Stomach (tissue), 9 donors: ENCODE results near the gene PSMD10. TPM values are rescaled to one million over a fixed set of nuclear protein-coding genes. Genes with fewer than 3 reads are reported as not detected.

Experiments
- DNase-seq, 2 donors: peaks; one replicate each; pipeline versions ENCODE4 v3.0.0 to v3.0.0-alpha.2; 2013 to 2019
- H3K27ac ChIP-seq, 5 donors: fragments of 200-600 bp in 4 of 5; sonication (generic) in 4 of 5; one replicate each; pipeline ENCODE4 v1.5.1; 2013 to 2019; ENCODE audit warnings: mild to moderate bottlenecking in 1 of 5, moderate library complexity in 1 of 5
- H3K27me3 ChIP-seq, 3 donors: fragments of 200-600 bp; sonication (generic); one replicate each; pipeline ENCODE4 v1.5.1; 2017 to 2019; ENCODE audit warnings: mixed run types in 1 of 3
- H3K36me3 ChIP-seq, 4 donors: fragments of 200-600 bp; sonication (generic); 1 replicate in 3 of 4; 2 replicates in 1 of 4; pipeline ENCODE4 v1.5.1; 2016 to 2019
- H3K4me1 ChIP-seq, 4 donors: fragments of 200-600 bp; sonication (generic); one replicate each; pipeline ENCODE4 v1.5.1; 2016 to 2019
- H3K4me3 ChIP-seq, 4 donors: fragments of 200-600 bp; sonication (generic) in 3 of 4; one replicate each; pipeline ENCODE4 v1.5.1; 2016 to 2019; ENCODE audit warnings: mild to moderate bottlenecking in 1 of 4
- H3K9me3 ChIP-seq, 4 donors: fragments of 200-600 bp; sonication (generic); one replicate each; pipeline ENCODE4 v1.5.1; 2016 to 2019
- CTCF ChIP-seq, 7 experiments: fragments of 450-650 bp in 4 of 7; fragments of 200-600 bp in 3 of 7; sonication (generic) in 3 of 7; IDR thresholded peaks; one replicate each; pipeline ENCODE4 v1.5.1; 2016 to 2019; ENCODE audit warnings: antibody characterized with exemption in 7 of 7, control low read depth in 2 of 7, mild to moderate bottlenecking in 1 of 7
- EP300 ChIP-seq: sonication (generic); formaldehyde crosslinking; IDR thresholded peaks from one replicate; pipeline ENCODE4 v1.6.1; 2017; ENCODE audit warnings: antibody characterized with exemption
- POLR2A ChIP-seq, 4 donors: fragments of 450-650 bp; IDR thresholded peaks; one replicate each; pipeline ENCODE4 v1.6.1; 2016; ENCODE audit warnings: antibody characterized with exemption in 4 of 4, control low read depth in 2 of 4, mild to moderate bottlenecking in 1 of 4, moderate library complexity in 1 of 4
- POLR2AphosphoS5 ChIP-seq, 3 donors: sonication (generic); formaldehyde crosslinking; IDR thresholded peaks; one replicate each; pipeline ENCODE4 v1.6.1; 2016; ENCODE audit warnings: antibody characterized with exemption in 3 of 3
- whole genome bisulfite sequencing, 5 donors: extraction: QIAGEN DNeasy Blood & Tissue Kit in 3 of 5; methylation state at CpG; one replicate each; pipeline versions ENCODE4 v1.1.5 to v1.1.7; 2013 to 2018; 5-methylcytosine and 5-hydroxymethylcytosine counted together
- intact Hi-C: fragments of 100-400 bp; cut with DNase I; formaldehyde crosslinking; loops from one replicate; pipeline ENCODE4 v1.15.1; 2023; ENCODE audit warnings: low total_unique reads
- polyA plus RNA-seq, 3 donors: library from polyadenylated mRNA; stranded (reverse); fragments of 200-250 nt; gene quantifications; one replicate each; pipeline ENCODE4 v1.2.3, GENCODE V29; 2013
- total RNA-seq, 5 donors: library from RNA; depleted of rRNA; stranded (reverse); fragments of >200 nt; gene quantifications; one replicate each; pipeline versions ENCODE4 v1.1.0 to v1.2.3, GENCODE V29; 2014 to 2016
- donor health status: healthy with polysubstance abuse.
- donor health status: Bipolar disorder and iron deficiency.
- donor health status: healthy.

Gene PSMD10
- total and polyA plus RNA-seq, 8 donors: 10.4 to 65.7 (median 25.4) TPM; not detected in 1

DNA sequence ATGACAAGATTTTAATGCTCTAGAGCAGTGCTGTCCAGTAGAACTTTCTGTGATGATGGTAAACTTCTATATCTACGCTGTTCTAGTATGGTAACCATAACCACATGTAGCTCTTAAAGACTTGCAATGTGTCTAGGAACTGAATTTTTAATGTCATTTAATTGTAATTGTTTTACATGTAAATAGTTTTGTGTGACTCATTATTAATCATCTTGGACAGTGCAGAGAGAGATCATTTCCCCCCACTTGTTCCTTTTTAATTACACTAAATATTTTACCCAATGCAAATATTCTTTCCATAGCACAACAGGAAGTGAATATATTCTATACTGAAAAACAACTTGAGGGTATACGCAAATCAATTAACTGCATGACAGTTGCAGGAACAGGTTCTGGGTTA, 6.0 kb upstream of the PSMD10 start:
- no peak for DNase-seq
- Histone ChIP-seq H3K9me3 (no peaks in the 10 kb centered on the region), H3K4me3 (no peak overlapping the region), H3K36me3 (no peaks in the 10 kb centered on the region), H3K27ac (no peak overlapping the region), H3K4me1 (peaks cover 0 to 4% (median under 1%) of the 10 kb centered on the region in 4 donors), H3K27me3 (no peaks in the 10 kb centered on the region)
- WGBS, 5 donors: 87 to 99% (median 96%) methylated on average over 2 of the region's 2 CpGs
- TF ChIP-seq EP300 (no peak), POLR2AphosphoS5 (IDR thresholded peaks at IDR 0.05) (no peak), POLR2A (IDR thresholded peaks at IDR 0.05) (no peak), CTCF (IDR thresholded peaks at IDR 0.05) (no peak)
- intact Hi-C loops: no loop called here

DNA sequence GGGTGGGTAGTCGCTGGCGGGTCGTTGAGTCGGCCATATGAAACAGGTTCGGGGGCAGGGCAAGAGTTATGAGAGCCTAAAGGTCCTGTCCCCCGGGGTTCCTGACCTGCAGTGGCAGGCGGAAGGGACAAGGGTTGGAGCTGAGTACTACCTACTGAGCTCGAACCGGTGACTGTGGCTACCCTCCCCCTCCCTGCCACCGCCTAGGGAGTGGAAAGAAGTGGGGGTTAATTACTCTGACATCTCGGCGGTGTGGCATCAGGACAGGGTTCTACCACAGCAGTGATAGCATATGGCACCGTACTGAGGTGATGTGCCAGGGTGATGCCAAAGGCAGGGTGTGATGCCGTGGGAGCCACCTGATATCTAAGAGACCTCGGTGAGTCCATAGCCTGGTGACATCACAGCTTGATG, 543 bp upstream of the PSMD10 start:
- peak overlapping the region; percentile 46 to 64 (median 64) for H3K4me3 ChIP-seq
- H3K27ac ChIP-seq: peak overlapping the region; percentile 55 to 90 (median 86)
- H3K36me3 ChIP-seq: peaks cover under 1 to 11% (median 11%) of the 10 kb centered on the region in 4 donors
- intact Hi-C loops: no loop called here
- 0 to 62% (median 5%) methylated on average over 3 to 15 of the region's 15 CpGs for WGBS, 5 donors
- peaks cover 0 to 29% (median 7%) of the 10 kb centered on the region in 4 donors for H3K4me1 ChIP-seq
- no peaks in the 10 kb centered on the region for H3K27me3 ChIP-seq
- peaks cover 0 to 3% (median 0%) of the 10 kb centered on the region in 4 donors for H3K9me3 ChIP-seq
- no peak for TF ChIP-seq POLR2A (IDR thresholded peaks at IDR 0.05)
- TF ChIP-seq EP300: no peak
- no peak for TF ChIP-seq CTCF (IDR thresholded peaks at IDR 0.05)
- TF ChIP-seq POLR2AphosphoS5 (IDR thresholded peaks at IDR 0.05): no peak
- no peak for DNase-seq

GRCh38 chrX:108090491-108091263, 665 bp downstream of the PSMD10 start:
- 1 to 44% (median 3%) methylated on average over 15 to 20 of the region's 20 CpGs for WGBS, 5 donors
- H3K27ac ChIP-seq: peak overlapping the region; percentile 84 to 90 (median 88)
- H3K9me3 ChIP-seq: peaks cover 0 to 3% (median 0%) of the 10 kb centered on the region in 4 donors
- intact Hi-C loops: no loop called here
- peaks cover 3 to 21% (median 19%) of the 10 kb centered on the region in 4 donors for H3K36me3 ChIP-seq
- DNase-seq: peak in 1 of 2 donors; percentile 20
- no peaks in the 10 kb centered on the region for H3K27me3 ChIP-seq
- no peak for TF ChIP-seq POLR2A (IDR thresholded peaks at IDR 0.05)
- no peak for TF ChIP-seq EP300
- no peak for TF ChIP-seq POLR2AphosphoS5 (IDR thresholded peaks at IDR 0.05)
- TF ChIP-seq CTCF (IDR thresholded peaks at IDR 0.05): no peak
- peak overlapping the region; percentile 46 to 64 (median 64) for H3K4me3 ChIP-seq
- H3K4me1 ChIP-seq: peaks cover 0 to 29% (median 7%) of the 10 kb centered on the region in 4 donors

- intact Hi-C loops: no loop called here
- Histone ChIP-seq H3K9me3 (peaks cover 0 to 3% (median 0%) of the 10 kb centered on the region in 4 donors), H3K4me3 (no peak overlapping the region), H3K4me1 (peaks cover 0 to 29% (median 7%) of the 10 kb centered on the region in 4 donors), H3K27ac (no peak overlapping the region), H3K27me3 (no peaks in the 10 kb centered on the region), H3K36me3 (peaks cover 3 to 35% (median 32%) of the 10 kb centered on the region in 4 donors)
- 10 to 56% (median 29%) methylated on average over 1 of the region's 1 CpG for WGBS, 5 donors
- DNase-seq: no peak
- no peak for TF ChIP-seq CTCF (IDR thresholded peaks at IDR 0.05)
- TF ChIP-seq EP300: no peak
- no peak for TF ChIP-seq POLR2A (IDR thresholded peaks at IDR 0.05)
- TF ChIP-seq POLR2AphosphoS5 (IDR thresholded peaks at IDR 0.05): no peak
These were observed 2.8 kb downstream of the PSMD10 start for GRCh38 chrX:108088511-108088910.
